NB4 (cell line): ENCODE data around the gene FOXL3.

ENCODE experiments used
- MAX ChIP-seq: IDR thresholded peaks from 2 replicates; pipeline ENCODE4 v1.6.1; 2011; ENCODE audit warnings: low read depth, low read length
- MYC ChIP-seq: IDR thresholded peaks from 2 replicates; pipeline ENCODE4 v1.6.1; 2011; ENCODE audit warnings: low read depth, low read length
- POLR2A ChIP-seq: IDR thresholded peaks from 2 replicates; pipeline ENCODE4 v1.6.1; 2011; ENCODE audit warnings: mild to moderate bottlenecking; ENCODE audit not compliant: insufficient read length; ENCODE audit errors: extremely low read depth
- TF ChIP-seq, protein P1 (sequence below): IDR thresholded peaks from one replicate; pipeline ENCODE4 v1.5.1; 2012; ENCODE audit warnings: low read depth, low read length

- TF ChIP-seq, protein P1, sequence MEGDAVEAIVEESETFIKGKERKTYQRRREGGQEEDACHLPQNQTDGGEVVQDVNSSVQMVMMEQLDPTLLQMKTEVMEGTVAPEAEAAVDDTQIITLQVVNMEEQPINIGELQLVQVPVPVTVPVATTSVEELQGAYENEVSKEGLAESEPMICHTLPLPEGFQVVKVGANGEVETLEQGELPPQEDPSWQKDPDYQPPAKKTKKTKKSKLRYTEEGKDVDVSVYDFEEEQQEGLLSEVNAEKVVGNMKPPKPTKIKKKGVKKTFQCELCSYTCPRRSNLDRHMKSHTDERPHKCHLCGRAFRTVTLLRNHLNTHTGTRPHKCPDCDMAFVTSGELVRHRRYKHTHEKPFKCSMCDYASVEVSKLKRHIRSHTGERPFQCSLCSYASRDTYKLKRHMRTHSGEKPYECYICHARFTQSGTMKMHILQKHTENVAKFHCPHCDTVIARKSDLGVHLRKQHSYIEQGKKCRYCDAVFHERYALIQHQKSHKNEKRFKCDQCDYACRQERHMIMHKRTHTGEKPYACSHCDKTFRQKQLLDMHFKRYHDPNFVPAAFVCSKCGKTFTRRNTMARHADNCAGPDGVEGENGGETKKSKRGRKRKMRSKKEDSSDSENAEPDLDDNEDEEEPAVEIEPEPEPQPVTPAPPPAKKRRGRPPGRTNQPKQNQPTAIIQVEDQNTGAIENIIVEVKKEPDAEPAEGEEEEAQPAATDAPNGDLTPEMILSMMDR, result no peak
- TF ChIP-seq MAX (no peak), POLR2A (no peak), MYC (no peak)
These were observed 22.5 kb downstream of the FOXL3 start for GRCh38 chr7:312424-312823.
